ENCODE data around the gene USP3.
"Not testable (repeated sequence)": the region's sequence is repeated elsewhere in the genome, so short reads cannot be mapped to it uniquely, and the experiment has no call there.

Gene USP3

DNA sequence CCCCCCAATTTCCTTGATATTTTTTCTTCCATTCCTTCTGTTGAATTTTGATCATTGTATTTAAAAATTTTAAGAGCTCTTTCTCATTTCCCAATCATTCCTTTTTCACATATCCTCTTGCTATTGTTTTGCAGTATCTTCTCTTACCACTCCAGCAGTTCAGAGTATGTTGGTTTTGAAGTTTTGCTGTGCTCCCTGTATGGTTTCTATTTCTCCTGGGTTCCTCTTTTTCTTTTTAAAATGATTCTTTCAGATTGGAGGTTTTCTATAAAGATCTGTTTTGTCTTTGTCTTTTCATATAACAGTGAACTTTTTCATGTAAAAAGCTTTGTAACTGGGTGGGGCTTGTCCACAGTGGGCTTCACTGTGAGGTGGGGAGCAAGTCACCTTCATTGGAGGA, 12.8 kb downstream of the USP3 start:
- no peak for DNase-seq

DNA sequence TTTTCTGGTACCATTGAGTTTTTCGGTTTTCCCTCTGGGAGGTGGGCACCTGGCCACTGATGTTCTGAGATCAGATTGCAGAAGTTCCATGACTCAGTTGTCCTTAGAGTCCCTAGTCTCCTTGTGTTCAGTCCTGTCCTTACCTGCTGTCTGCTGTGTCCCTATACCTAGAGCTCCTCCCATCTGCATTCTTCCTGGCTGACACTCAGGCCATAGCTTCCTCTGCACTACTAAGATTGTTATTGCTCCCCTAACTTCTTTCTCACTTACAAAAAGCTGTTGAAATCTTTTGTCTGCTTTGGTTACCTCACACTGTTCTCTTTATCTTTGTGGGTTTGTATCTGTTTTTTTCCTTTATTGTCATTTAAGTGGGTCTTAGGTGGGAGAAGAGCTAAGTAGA, 13.2 kb downstream of the USP3 start:
- DNase-seq, result no peak

DNA sequence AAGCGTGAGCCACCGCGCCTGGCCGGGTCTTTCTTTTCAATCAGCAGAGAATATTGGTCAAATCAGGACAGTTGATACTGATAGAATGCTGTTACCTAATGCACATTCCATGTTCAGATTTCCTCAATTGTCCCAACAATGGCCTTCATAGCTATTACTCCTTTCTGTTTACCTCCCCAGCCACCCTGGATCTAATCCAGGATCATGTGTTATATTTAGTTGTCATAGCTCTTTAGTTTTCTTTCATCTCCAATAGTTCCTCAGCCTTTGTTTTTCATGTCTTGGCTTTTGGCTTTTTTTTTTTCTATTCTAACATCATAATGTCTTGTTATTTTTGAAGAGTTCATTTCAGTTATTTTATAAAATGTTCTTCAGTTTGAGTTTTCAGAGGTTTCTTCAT, 14.6 kb downstream of the USP3 start:
- no peak for DNase-seq

DNA sequence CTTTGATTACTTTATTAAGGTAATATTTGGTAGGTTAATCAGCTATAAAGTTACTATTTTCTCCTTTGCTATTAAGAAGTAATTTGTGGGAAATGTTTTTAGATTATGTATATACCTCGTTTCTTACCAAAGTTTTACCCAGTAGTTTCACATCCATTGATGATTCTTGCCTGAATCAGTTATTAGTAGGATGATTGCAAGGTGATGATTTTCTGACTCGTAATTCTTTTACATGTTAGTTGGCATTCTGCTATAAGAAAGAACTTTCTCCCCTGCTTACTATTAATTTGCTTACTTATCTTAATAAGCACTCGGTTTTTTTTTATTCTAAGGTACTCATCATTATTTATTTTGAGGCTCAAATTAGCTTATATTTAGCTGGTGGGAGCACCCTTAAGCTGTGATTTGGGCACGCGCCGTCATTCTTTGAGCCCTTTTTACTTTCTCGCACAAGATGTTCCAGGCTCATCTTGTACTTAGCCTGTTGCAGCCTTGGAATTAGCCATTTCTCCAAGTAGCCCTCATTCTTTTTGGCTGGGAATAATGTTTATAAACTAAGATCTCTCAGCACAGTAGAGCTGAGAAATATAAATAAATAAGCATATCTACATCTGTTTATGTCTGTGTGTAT, 15.3 kb downstream of the USP3 start:
- DNase-seq, result no peak

DNA sequence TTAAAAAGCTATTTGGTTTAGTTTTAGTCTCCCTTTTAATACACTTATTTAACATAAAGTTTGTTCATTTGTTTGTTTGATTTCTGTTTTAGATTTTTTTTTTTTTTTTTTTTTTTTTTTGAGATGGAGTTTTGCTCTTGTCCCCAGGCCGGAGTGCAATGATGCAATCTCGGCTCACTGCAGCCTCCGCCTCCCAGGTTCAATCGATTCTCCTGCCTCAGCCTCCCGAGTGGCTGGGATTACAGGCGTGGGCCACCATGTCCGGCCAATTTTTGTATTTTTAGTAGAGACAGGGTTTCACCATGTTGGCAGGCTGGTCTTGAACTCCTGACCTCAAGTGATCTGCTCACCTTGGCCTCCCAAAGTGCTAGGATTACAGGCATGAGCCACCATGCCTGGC, 16.1 kb downstream of the USP3 start:
- not testable (repeated sequence) for DNase-seq

DNA sequence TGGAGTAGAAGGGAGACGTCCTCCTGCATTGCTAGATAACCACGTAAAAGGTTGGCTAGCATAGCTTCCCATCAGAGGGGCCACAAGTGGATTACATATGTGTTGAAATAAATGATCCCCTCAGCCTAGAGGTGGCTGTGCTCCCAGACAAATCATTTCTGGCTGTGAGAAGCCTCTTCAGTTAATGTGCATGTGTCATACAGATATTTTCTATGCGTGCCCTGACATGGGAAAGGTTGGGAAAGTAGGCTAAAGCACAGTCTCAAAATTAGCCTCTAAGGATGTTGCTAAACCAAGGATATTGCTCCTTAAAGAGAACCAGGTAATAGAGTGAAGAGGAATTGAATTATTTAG, 17.8 kb downstream of the USP3 start:
- no peak for DNase-seq

DNA sequence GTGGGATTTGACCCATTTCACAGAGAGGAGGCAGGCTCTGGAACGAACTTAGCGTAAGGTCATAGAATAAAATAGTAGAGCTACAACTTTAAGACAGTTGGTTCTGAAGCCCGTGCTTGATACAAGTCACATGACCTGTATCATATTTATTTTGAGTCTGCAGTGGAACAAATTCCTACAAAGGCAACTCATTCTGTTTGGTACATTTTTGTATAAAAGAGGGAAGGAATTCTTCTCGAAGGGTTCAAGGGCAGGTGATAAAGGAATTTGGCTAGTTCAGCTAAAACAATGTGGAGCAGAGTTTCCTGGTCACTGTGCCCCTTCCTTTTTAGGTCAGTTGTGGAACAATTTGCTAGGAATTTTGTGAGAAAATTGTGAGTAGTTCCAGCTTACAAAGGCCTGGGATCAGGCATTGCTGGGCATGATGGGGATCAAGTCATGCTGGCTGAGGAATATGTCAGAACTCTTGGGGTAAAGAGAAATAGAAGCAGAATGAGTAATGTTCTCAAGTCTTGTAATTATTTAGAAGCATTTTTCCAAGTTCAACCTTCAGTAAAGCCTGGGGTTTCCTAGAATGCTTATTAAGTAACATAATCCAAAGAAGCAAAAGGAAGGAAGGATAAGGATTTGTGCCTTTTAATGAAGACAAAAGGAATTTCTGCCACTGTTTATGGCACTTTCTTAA, 19.1 kb downstream of the USP3 start:
- no peak for DNase-seq

DNA sequence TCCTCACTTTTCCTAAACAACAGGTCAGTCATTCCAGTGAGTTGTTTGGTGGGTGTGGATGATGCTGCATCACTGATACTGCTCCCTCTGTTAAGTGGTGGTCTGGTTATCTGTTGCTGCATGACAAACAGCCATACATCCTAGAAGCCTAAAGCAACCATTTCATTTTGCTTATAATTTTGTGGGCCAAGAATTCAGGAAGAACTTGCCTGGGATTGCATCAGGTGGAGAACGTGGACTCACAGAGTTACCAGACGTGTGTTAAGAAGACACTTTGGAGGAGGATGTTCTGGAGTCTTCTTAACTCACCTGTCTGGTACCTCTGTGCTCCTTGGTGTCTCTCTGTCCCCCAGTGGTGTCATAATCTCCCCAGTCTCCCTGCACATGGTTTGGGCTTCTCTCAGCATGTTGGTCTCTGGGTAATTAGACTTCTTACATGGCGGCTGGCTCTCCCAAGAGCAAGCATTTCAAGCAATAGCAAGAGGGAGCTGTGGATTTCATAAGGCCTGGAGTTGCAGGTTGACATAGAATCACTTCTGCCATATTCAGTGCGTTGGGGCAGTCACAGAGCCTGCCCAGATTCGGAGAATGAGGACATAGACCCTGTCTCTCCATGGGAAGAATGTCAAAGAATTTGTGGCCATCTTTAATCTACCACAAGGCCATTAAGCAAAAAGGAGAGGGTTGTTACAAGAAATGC, 20.1 kb downstream of the USP3 start:
- DNase-seq, result no peak

DNA sequence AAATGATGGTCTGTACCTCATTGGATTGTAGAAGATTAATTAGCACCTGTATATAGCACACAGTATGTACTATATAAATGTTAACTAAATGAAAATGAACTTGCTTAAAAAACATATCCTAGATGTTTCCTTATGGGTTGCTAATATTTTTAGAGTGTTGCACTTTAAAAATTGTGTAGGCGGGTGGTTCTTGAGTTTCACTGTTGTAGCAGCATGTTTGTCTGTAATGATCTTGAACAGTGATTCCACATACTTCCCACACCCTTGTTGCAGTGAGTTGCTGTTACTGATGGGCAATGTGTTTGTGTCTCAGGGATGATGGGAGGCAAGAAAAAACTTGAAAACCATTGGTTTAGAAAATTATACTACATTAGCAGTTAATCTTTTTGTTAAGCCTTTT, 22.0 kb downstream of the USP3 start:
- no peak for DNase-seq

DNA sequence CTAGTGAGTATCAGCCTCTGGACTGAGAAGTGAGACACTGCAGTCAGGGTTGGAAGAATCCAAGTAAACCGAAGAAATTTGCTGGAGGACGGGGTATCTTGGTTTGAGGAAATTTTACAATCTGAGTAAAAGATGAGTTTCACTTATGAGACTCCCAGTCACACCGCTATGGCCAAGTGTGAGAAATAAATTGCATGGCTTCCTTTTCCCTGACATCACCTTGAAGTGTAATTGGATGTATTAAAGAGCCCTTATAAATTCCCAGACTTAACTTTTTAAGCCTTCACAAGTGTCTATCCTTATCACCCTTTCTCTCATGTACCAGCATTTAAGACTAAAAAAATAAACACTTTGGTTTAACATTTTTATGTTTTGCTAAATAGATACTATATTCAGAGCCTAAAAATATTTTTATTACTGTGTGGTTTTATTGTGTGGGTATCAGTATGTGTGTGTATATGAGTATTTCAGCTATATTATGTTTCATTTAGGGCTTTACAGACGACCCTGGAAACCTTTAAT, 23.8 kb downstream of the USP3 start:
- DNase-seq, result no peak

DNA sequence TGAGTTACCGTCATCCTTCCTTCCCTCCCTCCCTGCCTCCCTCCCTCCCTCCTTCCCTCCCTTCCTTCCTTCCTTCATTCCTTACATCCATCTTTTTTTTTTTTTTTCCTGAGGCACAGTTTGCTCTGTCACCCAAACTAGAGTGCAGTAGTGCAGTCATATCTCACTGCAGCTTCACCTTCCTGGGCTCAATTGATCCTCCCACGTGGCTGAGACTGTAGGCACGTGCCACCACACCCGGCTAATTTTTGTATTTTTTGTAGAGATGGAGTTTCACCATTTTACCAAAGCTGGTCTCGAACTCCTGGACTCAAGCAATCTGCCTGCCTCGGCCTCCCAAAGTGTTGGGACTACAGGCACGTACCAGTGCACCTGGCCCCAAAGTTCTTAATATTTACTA, 25.8 kb downstream of the USP3 start:
- no peak for DNase-seq

DNA sequence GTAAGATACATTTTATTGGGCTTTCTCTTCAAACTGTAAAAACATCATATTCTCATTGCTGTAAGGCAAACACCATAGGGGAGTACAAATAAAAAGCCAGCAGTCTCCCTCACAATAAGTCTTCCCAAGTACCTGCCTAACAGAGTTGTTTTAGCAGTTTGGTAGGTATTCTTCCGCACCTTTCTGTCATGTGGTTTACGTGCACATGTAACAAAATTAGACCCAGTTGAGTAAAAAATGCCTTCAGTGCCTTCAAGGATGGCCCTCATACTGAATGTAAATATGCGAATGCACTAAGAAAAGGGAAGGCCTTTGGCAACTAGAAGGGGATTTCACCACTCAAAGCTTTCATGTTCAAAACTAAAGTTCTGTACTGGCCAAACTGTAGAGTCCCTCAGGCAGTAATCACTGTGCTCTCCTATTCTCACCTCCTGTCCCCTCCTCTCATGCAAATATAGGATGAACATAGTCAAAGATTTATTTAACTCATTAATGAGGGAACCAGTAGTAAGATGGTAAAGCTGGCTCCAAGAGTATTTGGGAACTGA, 26.4 kb downstream of the USP3 start:
- no peak for DNase-seq

DNA sequence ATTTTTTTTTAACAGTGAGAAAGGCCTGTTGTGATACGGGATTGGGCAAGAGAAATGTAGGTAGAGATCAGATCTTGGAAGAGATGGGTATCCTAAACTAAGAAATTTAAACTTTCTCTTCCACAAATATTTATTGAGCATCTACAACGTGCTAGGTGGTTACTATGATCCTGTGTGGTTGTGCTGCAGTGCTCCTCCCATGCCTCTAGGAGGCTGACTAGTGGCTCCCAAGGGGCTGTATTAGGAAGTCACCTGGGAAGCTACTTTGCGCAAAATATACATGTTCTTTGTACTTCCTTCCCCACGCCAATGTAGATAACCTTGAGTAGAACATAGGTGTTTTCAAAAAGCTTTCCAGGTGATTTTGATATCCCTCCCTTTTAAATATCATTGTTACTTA, 27.2 kb downstream of the USP3 start:
- no peak for DNase-seq

DNA sequence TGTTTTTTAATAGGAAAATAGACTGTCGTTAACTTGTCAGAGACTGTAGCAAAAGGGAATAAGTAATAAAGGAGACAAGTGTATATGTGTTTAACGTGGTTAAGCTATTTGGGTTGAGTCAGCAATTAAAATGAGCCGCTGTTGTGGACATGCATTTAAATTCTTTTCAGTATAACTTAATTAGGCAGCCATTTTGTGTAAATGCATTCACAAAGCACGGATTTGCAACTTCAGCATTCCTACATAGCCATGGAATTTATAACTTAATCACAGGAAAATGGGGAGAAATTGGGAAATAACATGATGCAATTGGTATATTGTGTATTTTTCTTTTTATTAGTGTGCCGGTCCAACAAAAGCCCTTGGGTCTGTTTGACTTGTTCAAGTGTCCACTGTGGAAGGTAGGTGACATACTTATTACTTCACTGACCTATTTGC, 27.9 kb downstream of the USP3 start:
- no peak for DNase-seq

DNA sequence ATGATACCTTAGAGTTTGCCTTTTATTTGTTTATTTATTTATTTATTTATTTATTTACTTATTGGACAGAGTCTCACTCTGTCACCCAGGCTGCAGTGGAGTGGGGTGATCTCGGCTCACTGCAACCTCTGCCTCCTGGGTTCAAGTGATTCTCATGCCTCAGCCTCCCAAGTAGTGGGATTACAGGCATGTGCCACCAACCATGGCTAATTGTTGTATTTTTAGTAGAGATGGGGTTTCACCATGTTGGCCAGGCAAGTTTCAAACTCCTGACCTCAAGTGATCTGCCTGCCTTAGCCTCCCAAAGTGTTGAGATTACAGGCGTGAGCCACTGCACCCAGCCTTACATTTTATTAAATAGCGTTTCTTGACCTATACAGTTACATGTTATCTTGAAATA, 30.5 kb downstream of the USP3 start:
- DNase-seq, result not testable (repeated sequence)

DNA sequence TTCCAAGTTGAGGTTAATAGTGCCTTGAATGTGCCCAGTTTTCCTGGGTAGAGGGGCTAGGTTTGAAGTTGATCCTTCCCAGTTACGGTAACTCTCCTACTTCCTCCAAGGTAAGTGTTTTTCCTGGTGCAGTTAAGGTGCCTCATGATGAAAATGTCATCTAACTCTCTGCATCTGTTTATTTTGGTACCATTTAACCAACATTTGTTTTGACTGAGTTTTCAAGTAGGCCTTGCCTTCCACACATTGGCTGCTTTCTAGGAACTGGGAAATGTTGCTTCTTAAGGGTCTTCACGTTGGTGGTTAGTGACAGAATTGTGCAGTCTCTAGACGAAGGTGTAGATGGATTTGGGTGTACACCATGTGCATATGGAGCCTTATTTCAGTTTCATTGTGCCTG, 31.3 kb downstream of the USP3 start:
- DNase-seq, result no peak

DNA sequence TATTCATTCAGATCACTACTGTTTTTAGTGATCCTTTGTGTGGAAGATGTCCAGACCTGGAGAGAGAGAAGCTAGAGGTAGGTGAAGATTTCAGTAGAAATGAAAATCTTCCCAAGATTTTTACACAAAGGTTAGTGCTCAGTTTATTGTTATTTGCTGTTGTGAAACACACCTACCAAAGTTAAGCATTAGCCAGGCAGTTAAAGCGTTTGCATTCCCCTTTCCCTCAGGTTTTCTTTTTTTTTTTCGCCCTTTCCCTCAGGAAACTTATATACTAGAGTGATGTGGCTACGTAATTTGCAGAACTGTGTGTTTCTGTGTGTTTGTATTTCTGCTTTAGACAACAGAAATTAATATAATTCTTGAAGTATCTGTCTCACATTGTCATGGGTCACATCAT, 34.5 kb downstream of the USP3 start:
- no peak for DNase-seq

DNA sequence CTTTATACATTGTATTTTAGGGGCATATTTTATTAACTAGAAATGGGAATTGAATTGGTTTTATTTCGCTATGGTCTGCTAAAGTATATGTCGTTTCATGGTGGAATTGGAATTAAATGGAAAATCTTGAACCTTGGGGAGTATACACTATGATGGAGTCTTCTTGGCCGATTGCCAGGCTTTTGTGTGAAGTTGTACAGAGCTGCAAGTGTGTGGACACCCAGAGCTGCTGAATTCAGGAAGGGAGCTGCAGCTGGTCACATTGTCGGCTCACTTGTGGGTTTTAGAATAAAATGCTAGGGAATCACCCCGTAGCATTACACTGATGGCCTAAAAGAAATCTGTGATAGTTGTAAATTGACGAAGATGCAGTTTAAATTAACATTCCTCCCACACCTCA, 35.1 kb downstream of the USP3 start:
- peak; percentile 24 for DNase-seq

DNA sequence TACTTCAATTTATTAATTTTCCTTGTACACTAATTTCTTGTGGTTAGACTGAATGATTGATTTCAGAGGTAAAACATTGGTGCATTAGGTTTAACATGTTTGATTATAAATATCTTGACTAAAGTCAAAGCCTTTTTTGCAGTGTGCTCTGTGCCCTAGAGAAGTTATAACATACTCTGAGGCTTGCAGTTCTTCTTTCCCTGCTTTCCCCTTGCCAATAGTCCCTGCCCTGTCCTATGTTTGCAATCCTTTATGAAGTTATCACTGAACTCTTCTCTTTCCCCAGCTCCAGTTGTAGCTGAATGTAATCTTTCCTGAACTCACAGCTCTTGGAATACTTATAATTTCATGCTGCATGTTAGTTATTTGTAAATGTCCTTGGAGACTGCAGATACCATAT, 35.6 kb downstream of the USP3 start:
- DNase-seq, result no peak

DNA sequence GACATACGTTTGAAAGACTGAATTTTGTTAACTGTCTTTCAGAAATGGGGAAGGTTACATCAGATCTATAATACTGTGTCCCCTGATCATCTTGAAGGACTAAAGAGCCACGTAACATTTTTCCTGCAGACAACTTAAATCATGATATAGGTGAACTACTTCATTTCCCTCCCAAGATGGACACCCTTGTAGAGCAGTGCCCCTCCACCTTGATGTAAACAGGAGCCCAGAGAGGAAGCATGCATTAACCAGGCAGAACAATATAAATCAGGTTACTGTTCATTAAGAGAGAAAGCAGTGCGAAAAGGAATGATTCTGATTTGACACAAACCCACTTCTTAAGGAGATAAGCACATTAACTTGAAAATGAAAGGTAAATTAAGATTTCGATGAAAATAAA, 36.1 kb downstream of the USP3 start:
- no peak for DNase-seq

DNA sequence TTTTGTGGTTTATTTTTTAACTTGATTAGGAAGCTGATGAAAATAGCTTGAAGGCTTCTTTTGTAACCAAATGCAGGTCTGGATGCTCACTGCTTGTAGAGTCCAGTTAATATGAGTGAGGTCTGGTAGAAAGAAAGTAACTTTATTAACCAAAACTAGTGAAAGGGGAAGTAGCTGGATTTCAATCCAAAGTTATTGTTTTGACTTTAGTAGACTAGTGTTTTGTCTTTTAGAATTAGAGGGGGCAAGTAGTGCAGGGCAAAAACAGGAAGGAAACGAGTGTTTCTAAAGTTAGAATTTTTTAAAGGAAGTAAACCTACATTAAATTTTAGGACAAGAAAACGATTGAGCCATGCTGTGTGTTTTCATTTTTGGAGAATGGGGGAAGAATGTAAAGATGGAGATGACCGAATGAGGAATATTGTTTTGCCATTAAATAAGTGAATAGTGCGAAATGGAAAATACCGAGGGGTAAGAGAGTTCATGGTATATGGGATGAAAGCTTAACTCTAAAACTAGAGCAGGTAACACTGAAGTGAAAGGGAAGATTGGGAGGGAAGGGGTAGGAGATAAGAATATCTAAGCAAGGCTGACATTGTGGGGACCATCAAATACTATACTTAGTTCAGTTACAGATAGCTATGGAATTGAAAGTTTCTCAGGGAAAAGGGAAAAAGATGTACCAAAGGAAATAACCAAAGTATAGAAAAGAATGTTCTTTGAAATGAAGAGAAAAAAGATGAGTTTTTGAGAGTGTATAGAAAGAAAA, 40.0 kb downstream of the USP3 start:
- DNase-seq, result no peak

DNA sequence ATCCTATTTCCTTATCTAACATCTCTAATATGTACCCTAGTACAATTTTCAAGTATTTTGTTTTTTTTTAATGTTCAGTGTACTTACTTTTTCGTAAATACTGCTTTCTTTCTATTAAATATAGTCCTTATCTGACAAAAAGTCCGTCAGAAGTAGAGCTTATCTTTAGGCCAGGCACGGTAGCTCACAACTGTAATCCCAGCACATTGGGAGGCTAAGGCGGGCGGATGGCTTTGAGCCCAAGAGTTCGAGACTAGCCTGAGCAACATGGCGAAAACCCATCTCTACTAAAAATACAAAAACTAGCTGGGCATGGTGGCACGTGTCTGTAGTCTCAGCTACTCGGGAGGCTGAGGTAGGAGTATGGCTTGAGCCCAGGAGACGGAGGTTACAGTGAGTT, 41.1 kb downstream of the USP3 start:
- no peak for DNase-seq

DNA sequence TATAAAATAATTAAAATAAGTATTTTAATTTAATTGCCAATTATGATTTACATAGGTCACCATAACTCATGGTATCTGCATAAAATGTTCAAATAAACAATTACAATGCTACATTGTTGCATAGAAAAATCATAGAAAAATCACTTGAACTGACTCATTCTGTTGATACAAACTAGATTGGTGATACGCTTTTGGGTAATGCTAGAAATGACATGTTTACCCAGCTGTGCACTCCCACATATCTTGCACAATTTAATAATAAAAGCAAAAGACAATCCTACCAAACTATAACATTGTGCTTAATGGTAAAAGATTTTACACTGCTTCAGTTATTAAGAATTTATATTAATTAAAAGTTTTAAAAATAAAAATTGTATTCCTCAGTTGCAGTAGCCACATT, 47.0 kb downstream of the USP3 start:
- no peak for DNase-seq

Data from COR-L47 (cell line).